Activated T-cell treated with anti-CD3 and anti-CD28 coated beads for 1 hour (primary cell): ENCODE data around the gene CASQ1.

Source experiments
- DNase-seq: peaks from one replicate; pipeline ENCODE4 v3.0.0-alpha.2; 2020; ENCODE audit warnings: low read depth

CASQ1 gene

GRCh38 chr1:160205242-160206035, 15.1 kb downstream of the CASQ1 start, which contains the start of gene PEA15:
Gene PEA15, plus strand, starts transcription at chr1:160205384. Its CDS starts 6,161 bp downstream, at chr1:160211545.
- peak; percentile 57 for DNase-seq

- DNase-seq: peak; percentile 26
Measured at GRCh38 chr1:160206036-160206389, 15.6 kb downstream of the CASQ1 start.

GRCh38 chr1:160206421-160207117, 16.2 kb downstream of the CASQ1 start:
- DNase-seq: no peak

- no peak for DNase-seq
Measured at GRCh38 chr1:160207118-160207650, 16.8 kb downstream of the CASQ1 start.

- DNase-seq: no peak
Measured at GRCh38 chr1:160207771-160208556, 17.6 kb downstream of the CASQ1 start.

GRCh38 chr1:160208557-160209320, 18.4 kb downstream of the CASQ1 start:
- no peak for DNase-seq

- DNase-seq: no peak
Measured at GRCh38 chr1:160209321-160210046, 19.1 kb downstream of the CASQ1 start.

- DNase-seq: no peak
Measured at GRCh38 chr1:160210561-160210960, 20.2 kb downstream of the CASQ1 start.

- no peak for DNase-seq
Measured at GRCh38 chr1:160211046-160211790, 20.8 kb downstream of the CASQ1 start.

GRCh38 chr1:160214481-160215140, 24.2 kb downstream of the CASQ1 start:
- no peak for DNase-seq

GRCh38 chr1:160216301-160216700, 25.9 kb downstream of the CASQ1 start:
- DNase-seq: no peak

- DNase-seq: no peak
Measured at GRCh38 chr1:160217481-160218051, 27.2 kb downstream of the CASQ1 start.

GRCh38 chr1:160219062-160219929, 28.9 kb downstream of the CASQ1 start:
- no peak for DNase-seq

GRCh38 chr1:160220301-160220700, 29.9 kb downstream of the CASQ1 start:
- DNase-seq: no peak

- no peak for DNase-seq
Measured at GRCh38 chr1:160221089-160221488, 30.7 kb downstream of the CASQ1 start.

GRCh38 chr1:160222546-160222945, 32.2 kb downstream of the CASQ1 start:
- DNase-seq: no peak

GRCh38 chr1:160224606-160225005, 34.2 kb downstream of the CASQ1 start:
- no peak for DNase-seq

- DNase-seq: no peak
Measured at GRCh38 chr1:160225345-160225744, 35.0 kb downstream of the CASQ1 start.
